HG03039 (cell line): ENCODE data around the gene JPH4.

Source experiments
- ATAC-seq: cut with Tn5 transposase; IDR thresholded peaks from one replicate; pipeline ENCODE4 v1.9.1; 2021; ENCODE audit warnings: mild to moderate bottlenecking, moderate library complexity; ENCODE audit not compliant: unreplicated experiment

Gene JPH4

GRCh38 chr14:23578560-23579310 is at the start of gene JPH4:
TSS of gene JPH4 (minus strand) at chr14:23578790. CDS start at chr14:23577453, 1,337 bp downstream.
- ATAC-seq: no peak

- no peak for ATAC-seq
Measured at GRCh38 chr14:23627961-23628360, 49.4 kb upstream of the JPH4 start.

- no peak for ATAC-seq
Measured at GRCh38 chr14:23626946-23627345, 48.4 kb upstream of the JPH4 start.

GRCh38 chr14:23624830-23625404 is 46.3 kb upstream of the JPH4 start:
- ATAC-seq: no peak

GRCh38 chr14:23623962-23624361 is 45.4 kb upstream of the JPH4 start:
- ATAC-seq: no peak

GRCh38 chr14:23622990-23623389 is 44.4 kb upstream of the JPH4 start:
- no peak for ATAC-seq

- ATAC-seq: no peak
Measured at GRCh38 chr14:23621932-23622730, 43.5 kb upstream of the JPH4 start.

- ATAC-seq: no peak
Measured at GRCh38 chr14:23621204-23621931, 42.8 kb upstream of the JPH4 start.

- no peak for ATAC-seq
Measured at GRCh38 chr14:23620177-23620702, 41.6 kb upstream of the JPH4 start.

GRCh38 chr14:23618415-23618988 is 39.9 kb upstream of the JPH4 start:
- no peak for ATAC-seq

GRCh38 chr14:23617539-23617938 is 38.9 kb upstream of the JPH4 start:
- no peak for ATAC-seq

GRCh38 chr14:23615856-23616255 is 37.3 kb upstream of the JPH4 start:
- no peak for ATAC-seq

- ATAC-seq: no peak
Measured at GRCh38 chr14:23614395-23614828, 35.8 kb upstream of the JPH4 start.

GRCh38 chr14:23613242-23614070 is 34.9 kb upstream of the JPH4 start:
- ATAC-seq: no peak

GRCh38 chr14:23612802-23613201 is 34.2 kb upstream of the JPH4 start:
- no peak for ATAC-seq

GRCh38 chr14:23612354-23612732 is 33.8 kb upstream of the JPH4 start:
- ATAC-seq: no peak

GRCh38 chr14:23610815-23611289 is 32.3 kb upstream of the JPH4 start:
- no peak for ATAC-seq

GRCh38 chr14:23610090-23610814 is 31.7 kb upstream of the JPH4 start:
- ATAC-seq: no peak
